Inflammatory macrophage treated with lipopolysaccharide for 1 hour (primary cell): ENCODE results near the gene CBLC.
"Not testable (repeated sequence)": the region's sequence is repeated elsewhere in the genome, so short reads cannot be mapped to it uniquely, and the experiment has no call there.

Experiments used
- DNase-seq, 2 donors: peaks; one replicate each; pipeline ENCODE4 v3.0.0-alpha.2; 2020 to 2022

Gene CBLC

DNA sequence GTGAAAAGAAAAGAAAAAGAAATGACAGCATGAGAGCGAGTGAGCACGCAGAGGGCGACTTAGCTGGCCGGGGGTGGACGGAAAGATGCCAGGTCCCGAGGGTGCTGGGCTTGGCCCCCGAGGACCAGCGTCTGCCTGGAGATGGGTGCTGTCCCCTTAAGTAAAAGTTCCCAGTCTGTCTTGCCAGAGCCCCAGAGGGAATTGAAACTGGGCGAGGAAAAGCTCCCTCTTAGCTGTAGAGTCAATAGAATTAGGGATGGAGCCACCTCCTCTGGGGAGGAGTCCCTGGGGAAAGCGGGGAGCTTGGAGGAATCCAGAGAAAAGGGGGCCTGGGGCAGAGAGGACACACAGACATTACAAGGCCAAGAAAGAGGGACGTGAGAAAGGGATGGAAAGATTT lies 44.5 kb downstream of the CBLC start:
- DNase-seq, result no peak

DNA sequence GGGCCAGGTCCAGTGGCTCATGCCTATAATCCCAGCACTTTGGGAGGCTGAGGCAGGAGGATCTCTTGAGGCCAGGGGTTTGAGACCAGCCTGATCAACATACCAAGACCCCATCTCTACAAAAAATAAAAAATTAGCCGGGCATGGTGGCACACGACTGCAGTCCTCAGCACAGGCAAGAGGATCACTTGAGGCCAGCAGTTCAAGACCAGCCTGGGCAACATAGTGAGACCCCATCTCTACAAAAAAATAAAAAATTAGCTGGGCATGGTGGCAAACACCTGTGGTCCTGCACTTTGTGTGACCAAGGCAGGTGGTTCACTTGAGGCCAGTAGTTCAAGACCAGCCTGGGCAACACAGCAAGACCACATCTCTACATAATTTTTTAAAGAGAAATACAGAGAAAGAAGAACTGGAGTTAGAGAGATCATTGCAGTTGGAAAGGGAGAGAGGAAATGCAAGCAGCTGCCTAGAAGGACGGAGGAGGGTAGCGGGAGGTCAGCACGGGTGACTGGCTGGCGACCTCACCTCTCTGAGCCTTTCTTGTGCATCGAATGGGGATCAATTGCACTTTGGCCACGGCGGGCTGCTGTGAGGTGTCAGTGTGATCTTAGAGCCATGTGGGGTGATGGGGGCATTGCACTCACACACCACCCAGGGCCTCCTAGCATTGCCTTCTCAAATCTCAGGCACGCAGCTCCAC lies 45.1 kb downstream of the CBLC start:
- no peak for DNase-seq

DNA sequence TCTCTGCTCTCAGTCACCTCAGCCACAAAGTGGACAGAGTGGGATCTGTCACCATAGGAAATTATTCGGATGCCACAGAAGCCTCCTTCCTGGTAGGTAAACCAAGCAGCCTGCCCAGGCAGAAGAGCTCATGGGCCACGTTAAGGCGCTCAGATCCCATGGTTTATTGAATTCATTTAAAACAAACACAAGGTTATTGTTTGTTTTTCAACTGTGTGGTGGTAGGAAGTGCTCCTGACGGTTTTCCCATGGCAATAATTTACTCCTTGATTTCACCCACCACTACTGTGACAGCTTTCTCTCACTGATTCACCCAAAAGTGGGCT lies 45.6 kb downstream of the CBLC start:
- no peak for DNase-seq

- DNase-seq, result no peak
Measured at GRCh38 chr19:44824761-44825160, 47.1 kb downstream of the CBLC start.

DNA sequence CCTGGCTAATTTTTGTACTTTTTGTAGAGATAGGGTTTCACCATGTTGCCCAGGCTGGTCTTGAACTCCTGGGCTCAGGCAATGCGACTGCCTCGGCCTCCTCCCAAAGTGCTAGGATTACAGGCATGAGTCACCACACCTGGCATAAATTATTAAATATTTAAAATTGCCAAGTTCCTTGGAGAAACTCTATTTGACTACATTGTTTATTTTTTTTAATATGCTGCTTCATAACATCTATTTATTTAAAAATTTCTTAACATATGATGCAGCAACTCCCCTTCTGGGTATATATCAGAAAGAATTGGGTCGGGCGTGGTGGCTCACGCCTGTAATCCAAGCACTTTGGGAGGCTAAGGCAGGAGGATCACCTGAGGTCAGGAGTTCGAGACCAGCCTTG lies 55.2 kb downstream of the CBLC start:
- not testable (repeated sequence) for DNase-seq

DNA sequence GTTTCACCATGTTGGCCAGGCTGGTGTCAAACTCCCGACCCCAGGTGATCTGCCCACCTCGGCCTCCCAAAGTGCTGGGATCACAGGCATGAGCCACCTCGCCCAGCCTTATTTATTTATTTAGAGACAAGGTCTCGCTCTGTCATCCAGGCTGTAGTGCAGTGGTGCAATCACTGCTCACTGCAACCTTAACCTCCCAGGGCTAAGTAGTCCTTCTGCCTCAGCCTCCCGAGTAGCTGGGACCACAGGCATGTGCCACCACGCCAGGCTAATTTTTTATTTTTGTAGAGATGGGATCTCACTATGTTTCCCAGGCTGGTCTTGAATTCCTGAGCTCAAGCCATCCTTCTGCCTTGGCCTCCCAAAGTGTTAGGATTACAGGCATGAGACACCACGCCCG lies 56.7 kb downstream of the CBLC start:
- not testable (repeated sequence) for DNase-seq

- no peak for DNase-seq
Measured at GRCh38 chr19:44839276-44839675, 61.6 kb downstream of the CBLC start.

DNA sequence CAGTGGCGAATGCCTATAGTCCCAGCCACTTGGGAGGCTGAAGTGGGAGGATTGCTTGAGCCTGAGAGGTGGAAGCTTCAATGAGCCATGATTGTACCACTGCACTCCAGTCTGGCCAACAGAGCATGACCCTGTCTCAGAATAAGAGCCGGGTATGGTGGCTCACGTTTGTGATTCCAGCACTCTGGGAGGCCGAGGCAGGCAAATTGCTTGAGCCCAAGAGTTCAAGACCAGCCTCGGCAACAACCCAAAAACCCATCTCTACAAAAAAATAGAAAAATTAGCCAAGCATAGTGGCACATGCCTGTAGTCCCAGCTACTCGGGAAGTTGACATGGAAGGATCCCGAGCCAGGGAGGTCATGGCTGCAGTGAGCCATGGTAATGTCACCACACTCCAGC lies 63.1 kb downstream of the CBLC start:
- DNase-seq, result no peak

GRCh38 chr19:44841231-44841630 lies 63.5 kb downstream of the CBLC start:
- DNase-seq, result no peak

- no peak for DNase-seq
Measured at GRCh38 chr19:44845286-44845611, 67.6 kb downstream of the CBLC start.

DNA sequence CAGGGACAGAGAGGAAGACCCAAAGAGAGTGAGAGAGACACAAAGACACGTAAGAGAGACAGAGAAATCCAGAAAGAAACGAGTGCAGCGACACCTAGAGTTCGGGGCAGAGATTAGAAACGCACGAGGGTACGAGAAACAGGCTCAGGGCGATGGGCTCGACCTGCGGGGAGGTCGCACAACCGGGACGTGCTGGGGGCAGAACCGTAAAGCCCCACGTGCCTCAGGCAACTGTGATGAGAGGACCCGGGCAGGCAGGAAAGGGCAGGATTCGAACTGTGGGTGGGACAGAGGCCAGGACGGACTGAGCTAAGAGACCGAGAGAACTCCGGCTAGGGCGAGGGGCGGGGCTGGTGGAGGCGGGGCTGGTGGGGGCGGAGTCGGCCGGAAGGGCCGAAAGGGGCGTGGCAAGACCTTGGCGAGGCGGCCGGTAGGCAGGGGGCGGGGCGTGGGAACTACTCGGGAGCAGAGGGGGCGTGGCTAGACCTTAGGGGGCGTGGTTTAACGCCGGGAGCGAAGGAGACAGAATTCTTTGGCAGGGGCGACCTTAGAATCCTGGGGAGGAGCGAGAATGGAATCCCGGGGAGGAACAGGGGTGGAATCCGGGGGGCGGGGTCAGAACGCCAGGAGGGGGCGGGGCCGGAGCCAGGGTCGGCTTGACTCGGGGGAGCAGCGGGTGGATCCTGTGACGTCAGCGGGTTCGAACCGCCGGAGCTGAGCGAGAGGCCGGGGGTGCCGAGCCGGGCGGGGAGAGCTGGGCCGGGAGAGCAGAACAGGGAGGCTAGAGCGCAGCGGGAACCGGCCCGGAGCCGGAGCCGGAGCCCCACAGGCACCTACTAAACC lies 68.1 kb downstream of the CBLC start, which contains the start of gene NECTIN2:
Gene NECTIN2 (plus strand): TSS at position 686 of the 843 bp plus-strand sequence. CDS start 229 bp downstream, outside the sequence.
- peak; percentile 95 to 100 for DNase-seq

DNA sequence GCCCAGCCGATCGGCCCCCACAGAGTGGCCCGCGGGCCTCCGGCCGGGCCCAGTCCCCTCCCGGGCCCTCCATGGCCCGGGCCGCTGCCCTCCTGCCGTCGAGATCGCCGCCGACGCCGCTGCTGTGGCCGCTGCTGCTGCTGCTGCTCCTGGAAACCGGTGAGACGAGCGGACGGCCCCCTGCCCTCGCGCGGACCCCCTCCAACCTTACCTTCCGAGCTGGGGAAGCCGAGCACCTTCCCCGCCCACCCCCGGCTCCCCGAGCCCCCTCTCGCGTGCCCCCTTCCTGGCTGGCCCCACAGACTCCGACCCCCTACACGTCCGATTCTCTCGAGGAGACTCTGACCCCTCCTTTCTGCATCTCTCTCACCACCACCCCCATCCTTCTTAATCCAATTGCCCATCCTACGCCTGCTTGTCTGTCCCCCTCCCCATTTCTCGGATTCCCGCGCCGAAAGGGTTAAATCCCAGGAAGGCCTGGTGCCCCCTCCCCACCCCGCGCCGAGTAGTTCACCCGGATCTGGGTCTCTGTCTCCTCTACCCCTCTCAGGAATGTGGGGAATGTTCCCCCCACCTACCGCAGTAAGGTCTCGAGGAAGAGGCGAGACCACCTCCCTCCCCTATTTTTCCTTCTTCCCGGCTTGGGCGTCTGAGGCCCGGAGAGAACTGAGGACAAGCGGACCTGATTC lies 68.9 kb downstream of the CBLC start:
- no peak for DNase-seq

DNA sequence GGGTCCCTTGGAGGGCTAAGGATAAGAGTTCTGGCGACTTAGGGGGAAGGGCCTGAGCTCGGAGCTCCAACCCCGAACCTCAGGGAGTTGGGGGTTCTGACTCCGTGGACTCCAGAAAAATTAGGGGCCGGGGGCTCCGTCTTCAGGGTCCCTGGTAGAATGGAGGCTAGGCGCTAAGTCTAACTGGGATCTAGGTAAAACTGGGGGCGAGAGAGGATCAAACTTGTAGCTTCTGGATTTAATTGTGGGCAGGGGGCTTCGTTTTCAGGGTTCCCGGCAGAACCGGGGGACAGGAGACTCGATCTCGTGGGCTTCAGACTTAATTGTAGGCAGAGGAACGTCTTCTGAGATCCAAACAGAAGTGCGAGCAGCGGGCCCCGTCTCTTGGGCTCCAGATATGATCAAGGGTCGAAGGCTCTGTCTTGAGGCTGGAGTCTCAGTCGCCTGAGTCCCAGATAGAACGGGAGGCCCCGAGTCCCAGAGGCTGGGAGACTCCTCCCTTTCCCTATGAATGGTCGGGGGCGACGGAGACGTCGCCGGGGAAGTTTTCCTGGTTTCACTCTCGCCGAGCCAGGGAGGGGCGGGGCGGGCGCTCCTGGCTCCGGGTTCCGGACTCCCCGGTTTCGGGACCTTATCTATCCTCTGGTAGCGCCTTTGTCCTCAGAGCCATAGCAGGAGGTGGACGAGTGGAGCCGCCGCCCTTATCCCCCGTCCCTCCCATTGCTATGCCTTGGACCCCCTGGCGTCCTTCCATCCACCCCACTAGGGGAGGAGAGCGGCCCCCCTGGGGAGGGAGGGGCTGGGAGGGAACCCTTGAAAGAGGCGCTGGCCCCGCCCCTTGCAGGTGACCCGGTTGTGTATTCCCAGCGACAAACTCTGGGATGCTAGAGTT lies 69.7 kb downstream of the CBLC start:
- DNase-seq, result peak; percentile 72 to 74

DNA sequence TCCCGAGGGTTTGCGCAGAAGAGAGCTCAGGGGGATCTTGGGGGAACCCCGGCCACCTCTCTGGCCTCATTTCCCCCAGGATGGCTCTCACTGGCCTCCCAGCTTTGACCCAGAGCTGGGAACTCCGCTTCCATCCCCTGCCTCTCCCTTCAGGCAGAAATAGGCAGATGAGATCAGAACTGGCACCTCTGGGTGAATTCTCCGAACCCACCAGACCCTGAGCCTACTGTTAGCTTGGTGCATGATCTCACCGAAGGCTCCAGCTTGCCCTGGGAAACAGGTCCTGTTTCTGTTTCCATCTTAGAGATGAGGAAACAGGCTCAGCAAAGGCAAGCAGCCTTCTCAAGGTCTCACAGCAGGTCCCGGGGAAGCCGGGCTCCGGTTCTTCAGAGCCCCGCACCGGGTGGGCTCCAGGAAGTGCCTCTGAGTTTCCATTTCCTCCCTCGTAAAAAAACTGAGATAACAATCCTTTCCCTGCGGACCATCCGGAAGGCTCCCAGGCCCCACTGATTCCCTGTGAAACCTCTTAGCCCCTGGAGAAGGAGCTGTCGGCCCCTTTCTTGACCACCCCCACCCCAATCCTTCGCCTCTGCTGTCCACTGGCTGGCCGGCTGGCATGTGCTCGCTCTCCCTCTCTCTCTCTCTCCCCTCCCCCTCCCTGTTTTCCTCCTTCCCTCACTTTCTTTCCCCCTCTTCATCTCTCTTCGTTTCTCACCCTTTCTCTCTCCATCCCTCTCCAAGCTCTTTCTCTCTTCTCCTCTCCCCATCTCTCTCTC lies 70.5 kb downstream of the CBLC start:
- peak; percentile 82 to 94 for DNase-seq

DNA sequence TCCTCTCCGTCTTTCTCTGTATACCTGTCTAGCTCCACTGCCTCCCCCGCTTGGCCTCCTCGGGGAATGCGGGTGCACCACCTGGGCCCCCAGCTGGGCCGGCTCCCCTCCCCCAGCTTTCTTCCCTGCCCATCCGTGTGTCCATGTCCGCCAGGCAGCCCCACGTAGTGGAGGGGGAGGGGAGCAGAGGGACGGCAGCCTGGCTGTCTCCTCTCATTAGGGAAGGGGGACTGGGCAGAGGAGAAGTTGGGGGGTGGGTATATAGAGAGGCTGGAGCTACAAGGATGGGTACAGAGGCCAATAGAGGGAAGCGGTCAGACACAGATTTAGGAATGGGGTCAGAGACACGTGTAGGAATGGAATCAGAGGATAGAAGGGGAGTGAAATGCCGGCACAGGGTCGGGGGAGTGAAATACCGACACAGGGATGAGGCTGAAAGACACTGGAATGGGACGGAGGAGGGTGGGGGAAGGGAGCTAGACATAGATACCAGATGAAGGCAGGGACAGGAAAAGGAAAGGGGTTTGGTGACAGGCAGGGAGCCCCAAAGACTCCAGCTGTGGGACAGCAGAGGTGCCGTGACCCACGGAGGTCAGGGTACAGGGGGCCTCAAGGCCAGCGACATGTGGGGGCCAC lies 71.2 kb downstream of the CBLC start:
- no peak for DNase-seq
